Parathyroid adenoma (tissue), 2 donors: ENCODE data around the gene ACAD9.
"Not testable (repeated sequence)": the region's sequence is repeated elsewhere in the genome, so short reads cannot be mapped to it uniquely, and the experiment has no call there.

Experiments used
- H2AFZ ChIP-seq: fragments of 300-600 bp; sonication (generic); one replicate; pipeline ENCODE4 v1.7.0; 2017; ENCODE audit warnings: antibody characterized with exemption, mild to moderate bottlenecking
- H3K27ac ChIP-seq: fragments of 300-600 bp; sonication (generic); one replicate; pipeline ENCODE4 v1.7.0; 2017
- H3K27me3 ChIP-seq: fragments of 300-600 bp; sonication (generic); one replicate; pipeline ENCODE4 v1.7.0; 2017; ENCODE audit warnings: low read length; ENCODE audit not compliant: control insufficient read depth, insufficient read depth
- H3K36me3 ChIP-seq: fragments of 300-600 bp; sonication (generic); one replicate; pipeline ENCODE4 v1.7.0; 2017; ENCODE audit warnings: low read length; ENCODE audit not compliant: control insufficient read depth, insufficient read depth
- H3K4me1 ChIP-seq: fragments of 300-600 bp; sonication (generic); one replicate; pipeline ENCODE4 v1.7.0; 2017; ENCODE audit warnings: control low read depth
- H3K4me2 ChIP-seq: fragments of 300-600 bp; sonication (generic); one replicate; pipeline ENCODE4 v1.7.0; 2017; ENCODE audit warnings: low read length
- H3K4me3 ChIP-seq: fragments of 300-600 bp; sonication (generic); one replicate; pipeline ENCODE4 v1.7.0; 2017; ENCODE audit warnings: low read depth, low read length
- H3K79me2 ChIP-seq: fragments of 300-600 bp; sonication (generic); one replicate; pipeline ENCODE4 v1.7.0; 2017; ENCODE audit warnings: control low read depth
- H3K9ac ChIP-seq: fragments of 300-600 bp; sonication (generic); one replicate; pipeline ENCODE4 v1.7.0; 2017; ENCODE audit warnings: mild to moderate bottlenecking
- H3K9me3 ChIP-seq: fragments of 300-600 bp; sonication (generic); one replicate; pipeline ENCODE4 v1.7.0; 2017; ENCODE audit warnings: low read length; ENCODE audit not compliant: control insufficient read depth
- CTCF ChIP-seq: fragments of 300-600 bp; sonication (generic); IDR thresholded peaks from one replicate; pipeline ENCODE4 v1.7.0; 2017; ENCODE audit warnings: antibody characterized with exemption, mild to moderate bottlenecking
- donor health status: primary hyperparathyroidism.

Gene ACAD9

GRCh38 chr3:128919988-128920387 lies 40.6 kb downstream of the ACAD9 start:
- H3K9ac ChIP-seq: no peak overlapping the region
- H3K79me2 ChIP-seq: no peaks in the 10 kb centered on the region

GRCh38 chr3:128922804-128923459 lies 43.5 kb downstream of the ACAD9 start:
- H3K79me2 ChIP-seq: no peaks in the 10 kb centered on the region
- no peak for TF ChIP-seq CTCF
- H3K4me2 ChIP-seq: no peak overlapping the region
- H3K27ac ChIP-seq: no peak overlapping the region
- H3K27me3 ChIP-seq: no peaks in the 10 kb centered on the region
- no peak overlapping the region for H3K4me3 ChIP-seq
- H3K9me3 ChIP-seq: no peaks in the 10 kb centered on the region
- H3K4me1 ChIP-seq: no peaks in the 10 kb centered on the region
- H2AFZ ChIP-seq: no peak overlapping the region
- no peak overlapping the region for H3K9ac ChIP-seq
- H3K36me3 ChIP-seq: no peaks in the 10 kb centered on the region

More at GRCh38 chr3:128919988-128920387, 40.6 kb downstream of the ACAD9 start:
- no peak overlapping the region for H3K27ac ChIP-seq
- no peaks in the 10 kb centered on the region for H3K4me1 ChIP-seq
- H2AFZ ChIP-seq: no peak overlapping the region
- H3K27me3 ChIP-seq: no peaks in the 10 kb centered on the region
- H3K36me3 ChIP-seq: no peaks in the 10 kb centered on the region
- TF ChIP-seq CTCF: no peak
- no peaks in the 10 kb centered on the region for H3K9me3 ChIP-seq
- no peak overlapping the region for H3K4me2 ChIP-seq
- H3K4me3 ChIP-seq: no peak overlapping the region

GRCh38 chr3:128923576-128923975 lies 44.2 kb downstream of the ACAD9 start:
- H3K27me3 ChIP-seq: no peaks in the 10 kb centered on the region
- no peaks in the 10 kb centered on the region for H3K4me1 ChIP-seq
- no peak overlapping the region for H3K9ac ChIP-seq
- no peaks in the 10 kb centered on the region for H3K79me2 ChIP-seq
- H2AFZ ChIP-seq: no peak overlapping the region
- no peak overlapping the region for H3K4me3 ChIP-seq
- TF ChIP-seq CTCF: no peak
- no peaks in the 10 kb centered on the region for H3K9me3 ChIP-seq
- no peaks in the 10 kb centered on the region for H3K36me3 ChIP-seq
- no peak overlapping the region for H3K4me2 ChIP-seq
- H3K27ac ChIP-seq: no peak overlapping the region

GRCh38 chr3:128923986-128924385 lies 44.6 kb downstream of the ACAD9 start:
- H3K4me3 ChIP-seq, H3K4me2 ChIP-seq, H3K79me2 ChIP-seq, H3K27ac ChIP-seq, H3K4me1 ChIP-seq, H2AFZ ChIP-seq, H3K36me3 ChIP-seq, H3K27me3 ChIP-seq, H3K9me3 ChIP-seq, H3K9ac ChIP-seq: not testable (repeated sequence)

GRCh38 chr3:128929364-128929763 lies 49.9 kb downstream of the ACAD9 start:
- no peak overlapping the region for H3K4me2 ChIP-seq
- no peak for TF ChIP-seq CTCF
- H3K9ac ChIP-seq: no peak overlapping the region
- H3K4me3 ChIP-seq: no peak overlapping the region
- H2AFZ ChIP-seq: no peak overlapping the region
- no peaks in the 10 kb centered on the region for H3K9me3 ChIP-seq
- H3K36me3 ChIP-seq: no peaks in the 10 kb centered on the region
- no peaks in the 10 kb centered on the region for H3K79me2 ChIP-seq
- no peaks in the 10 kb centered on the region for H3K4me1 ChIP-seq
- no peak overlapping the region for H3K27ac ChIP-seq
- no peaks in the 10 kb centered on the region for H3K27me3 ChIP-seq
